IMR-90 (cell line): Measurements from ENCODE around the gene FGF2. TPM values are rescaled to one million over a fixed set of nuclear protein-coding genes. Genes with fewer than 3 reads are reported as not detected.

Source experiments
- ATAC-seq: fragments of 200-7000 bp; cut with Tn5 transposase; 2 replicates; pipeline ENCODE4 v1.9.1; 2020; ENCODE audit warnings: low read depth, mild to moderate bottlenecking, moderate library complexity
- BruUV-seq: library from RNA; stranded (reverse); fragments of 400-500 nt; replicated peaks from 2 replicates; lab custom pipeline; 2021; lab: Mats Ljungman, UMichigan
- CTCF ChIA-PET: fragments of 300-600 bp; formaldehyde crosslinking; extraction: SDS; loops from one replicate; lab custom pipeline; 2021; ENCODE audit warnings: antibody characterized with exemption; lab: Yijun Ruan, JAX
- POLR2A ChIA-PET: fragments of 300-600 bp; sonication (Branson Sonifier 250); formaldehyde crosslinking; loops from one replicate; lab custom pipeline; 2022; ENCODE audit warnings: antibody characterized with exemption; ENCODE audit not compliant: unreplicated experiment; lab: Charles Lee
- DNase-seq: peaks from one replicate; pipeline ENCODE4 v3.0.0; 2013
- H2AFZ ChIP-seq: replicated peaks from 2 replicates; pipeline ENCODE3; 2013; ENCODE audit warnings: low read length, mild to moderate bottlenecking; ENCODE audit not compliant: poor library complexity
- H2AK5ac ChIP-seq: 2 replicates; pipeline ENCODE4 v1.6.1; 2013; ENCODE audit warnings: low read depth, low read length, inconsistent platforms
- H2AK9ac ChIP-seq: replicated peaks from 2 replicates; pipeline ENCODE3; 2013; ENCODE audit warnings: mild to moderate bottlenecking, low read depth, low read length, moderate library complexity; ENCODE audit not compliant: poor library complexity
- H2BK120ac ChIP-seq: 2 replicates; pipeline ENCODE4 v1.6.1; 2013; ENCODE audit warnings: low read depth, low read length, inconsistent platforms
- H2BK15ac ChIP-seq: 3 replicates; pipeline ENCODE4 v1.6.1; 2013; ENCODE audit warnings: low read depth, low read length, inconsistent platforms
- H2BK20ac ChIP-seq: 2 replicates; pipeline ENCODE4 v1.6.1; 2013; ENCODE audit warnings: low read depth, mild to moderate bottlenecking, inconsistent platforms, low read length, moderate library complexity
- H2BK5ac ChIP-seq: 2 replicates; pipeline ENCODE4 v1.6.1; 2013; ENCODE audit warnings: mild to moderate bottlenecking, low read depth, low read length, inconsistent platforms; ENCODE audit not compliant: poor library complexity, severe bottlenecking
- H3K14ac ChIP-seq: replicated peaks from 2 replicates; pipeline ENCODE4 v1.6.1; 2013; ENCODE audit warnings: low read depth, low read length, inconsistent platforms
- H3K18ac ChIP-seq: 2 replicates; pipeline ENCODE4 v1.6.1; 2013; ENCODE audit warnings: low read depth, low read length, control low read depth
- H3K23ac ChIP-seq: 2 replicates; pipeline ENCODE4 v1.6.1; 2013; ENCODE audit warnings: low read depth, low read length, inconsistent platforms
- H3K27ac ChIP-seq: 2 replicates; pipeline ENCODE4 v1.5.1; 2013; ENCODE audit warnings: mild to moderate bottlenecking, control low read depth, low read length; ENCODE audit not compliant: insufficient read depth
- H3K27me3 ChIP-seq: 2 replicates; pipeline ENCODE4 v1.6.1; 2013; ENCODE audit warnings: low read length; ENCODE audit not compliant: control insufficient read depth, insufficient read depth
- H3K36me3 ChIP-seq: 2 replicates; pipeline ENCODE4 v1.6.1; 2013; ENCODE audit warnings: low read length, mixed read lengths; ENCODE audit not compliant: control insufficient read depth, insufficient read depth
- H3K4ac ChIP-seq: 2 replicates; pipeline ENCODE4 v1.6.1; 2013; ENCODE audit warnings: low read depth, low read length, inconsistent platforms
- H3K4me1 ChIP-seq: 2 replicates; pipeline ENCODE4 v1.6.1; 2013; ENCODE audit warnings: low read length, mixed read lengths; ENCODE audit not compliant: control insufficient read depth, insufficient read depth
- H3K4me2 ChIP-seq: 2 replicates; pipeline ENCODE4 v1.6.1; 2013; ENCODE audit warnings: low read depth, mild to moderate bottlenecking, control low read depth, low read length, moderate library complexity
- H3K4me3 ChIP-seq: 2 replicates; pipeline ENCODE4 v1.5.1; 2013; ENCODE audit warnings: low read depth, mild to moderate bottlenecking, control low read depth, low read length, moderate library complexity; ENCODE audit not compliant: insufficient read depth
- H3K56ac ChIP-seq: 2 replicates; pipeline ENCODE4 v1.6.1; 2013; ENCODE audit warnings: low read length, inconsistent platforms; ENCODE audit not compliant: insufficient read depth; ENCODE audit errors: extremely low read depth
- H3K79me1 ChIP-seq, 2 experiments: 2 replicates each; pipeline ENCODE4 v1.6.1; 2013; ENCODE audit warnings: low read length in 2 of 2, inconsistent platforms in 1 of 2, low read depth in 1 of 2
- H3K9ac ChIP-seq: 2 replicates; pipeline ENCODE4 v1.6.1; 2013; ENCODE audit warnings: low read depth, low read length, control low read depth
- H3K9me1 ChIP-seq: 2 replicates; pipeline ENCODE4 v1.6.1; 2013; ENCODE audit warnings: low read length, inconsistent platforms; ENCODE audit not compliant: insufficient read depth
- H3K9me3 ChIP-seq: 2 replicates; pipeline ENCODE4 v1.6.1; 2013; ENCODE audit warnings: low read length; ENCODE audit not compliant: control insufficient read depth, insufficient read depth
- H4K20me1 ChIP-seq: 2 replicates; pipeline ENCODE4 v1.6.1; 2013; ENCODE audit warnings: low read length, inconsistent platforms; ENCODE audit not compliant: insufficient read depth
- H4K5ac ChIP-seq: 2 replicates; pipeline ENCODE4 v1.6.1; 2013; ENCODE audit warnings: mild to moderate bottlenecking, low read depth, low read length, control low read depth
- H4K8ac ChIP-seq, 2 experiments: 2 replicates each; pipeline ENCODE4 v1.6.1; 2013; ENCODE audit warnings: low read depth in 2 of 2, low read length in 2 of 2, control low read depth in 1 of 2, inconsistent platforms in 1 of 2
- H4K91ac ChIP-seq: 2 replicates; pipeline ENCODE4 v1.6.1; 2013; ENCODE audit warnings: low read depth, low read length, inconsistent platforms; ENCODE audit not compliant: insufficient read depth
- BHLHE40 ChIP-seq: fragments of 150-350 bp; IDR thresholded peaks from 2 replicates; pipeline ENCODE4 v1.6.1; 2016; ENCODE audit warnings: mild to moderate bottlenecking, low read depth, low read length
- CEBPB ChIP-seq: IDR thresholded peaks from 2 replicates; pipeline ENCODE4 v1.6.1; 2012; ENCODE audit warnings: low read depth, low read length, improper control_type of control experiment
- CHD1 ChIP-seq: IDR thresholded peaks from 2 replicates; pipeline ENCODE4 v1.6.1; 2012; ENCODE audit warnings: low read depth, low read length, improper control_type of control experiment
- CTCF ChIP-seq: conservative IDR thresholded peaks from 2 replicates; pipeline ENCODE4 v1.5.1; 2012; ENCODE audit warnings: mild to moderate bottlenecking, low read depth, low read length, improper control_type of control experiment
- ELK1 ChIP-seq: fragments of 150-350 bp; IDR thresholded peaks from 2 replicates; pipeline ENCODE4 v1.6.1; 2016; ENCODE audit warnings: low read depth, mild to moderate bottlenecking, low read length, moderate library complexity, borderline replicate concordance
- FOS ChIP-seq: fragments of 150-350 bp; IDR thresholded peaks from 2 replicates; pipeline ENCODE4 v1.6.1; 2016; ENCODE audit warnings: low read depth, low read length
- MAFK ChIP-seq: IDR thresholded peaks from 2 replicates; pipeline ENCODE4 v1.6.1; 2012; ENCODE audit warnings: low read depth, low read length, improper control_type of control experiment
- MAZ ChIP-seq: IDR thresholded peaks from 2 replicates; pipeline ENCODE4 v1.6.1; 2012; ENCODE audit warnings: low read depth, mild to moderate bottlenecking, low read length, improper control_type of control experiment, moderate library complexity, borderline replicate concordance
- MXI1 ChIP-seq: IDR thresholded peaks from 2 replicates; pipeline ENCODE4 v1.6.1; 2012; ENCODE audit warnings: low read depth, mild to moderate bottlenecking, low read length, moderate library complexity, borderline replicate concordance
- NFE2L2 ChIP-seq: fragments of 150-350 bp; IDR thresholded peaks from 2 replicates; pipeline ENCODE4 v1.6.1; 2016; ENCODE audit warnings: low read depth, mild to moderate bottlenecking, low read length
- POLR2A ChIP-seq: IDR thresholded peaks from 2 replicates; pipeline ENCODE4 v1.6.1; 2012; ENCODE audit warnings: mild to moderate bottlenecking, low read depth, low read length
- RAD21 ChIP-seq: IDR thresholded peaks from 2 replicates; pipeline ENCODE4 v1.6.1; 2012; ENCODE audit warnings: low read length, improper control_type of control experiment
- RCOR1 ChIP-seq: IDR thresholded peaks from 2 replicates; pipeline ENCODE4 v1.6.1; 2012; ENCODE audit warnings: mild to moderate bottlenecking, low read length, improper control_type of control experiment; ENCODE audit not compliant: insufficient replicate concordance
- RFX5 ChIP-seq: IDR thresholded peaks from 2 replicates; pipeline ENCODE4 v1.8.0; 2012; ENCODE audit warnings: low read depth, mild to moderate bottlenecking, low read length, moderate library complexity
- SMC3 ChIP-seq: fragments of 150-350 bp; IDR thresholded peaks from 2 replicates; pipeline ENCODE4 v1.6.1; 2016; ENCODE audit warnings: low read depth, mild to moderate bottlenecking, antibody characterized with exemption, low read length, moderate library complexity
- USF2 ChIP-seq: fragments of 150-350 bp; IDR thresholded peaks from 2 replicates; pipeline ENCODE4 v1.6.1; 2017; ENCODE audit warnings: mild to moderate bottlenecking, antibody characterized with exemption, low read length, low read depth
- WGBS, 2 experiments: methylation state at CpG; one replicate each; pipeline versions ENCODE4 v1.1.5 to v1.1.7; 2013; ENCODE audit warnings: missing lambda C conversion rate in 2 of 2; ENCODE audit not compliant: insufficient read length in 1 of 2; ENCODE audit errors: extremely low coverage in 2 of 2; 5-methylcytosine and 5-hydroxymethylcytosine counted together
- dilution Hi-C: fragments of 300-500 bp; cut with HindIII; formaldehyde crosslinking; loops from one replicate; pipeline ENCODE4 v1.14.3; 2018; ENCODE audit warnings: low sequenced_read_pairs; ENCODE audit not compliant: unreplicated experiment
- in situ Hi-C: fragments of 300-500 bp; cut with MboI; formaldehyde crosslinking; loops from 3 replicates; pipeline ENCODE4 v1.14.3; 2019; ENCODE audit warnings: low sequenced_read_pairs, inconsistent platforms, mixed read lengths
- intact Hi-C: fragments of 100-400 bp; cut with micrococcal nuclease; formaldehyde crosslinking; loops from 2 replicates; pipeline ENCODE4 v1.10.0; 2022
- polyA plus RNA-seq, 3 experiments: library from polyadenylated mRNA; depleted of rRNA; stranded (reverse); fragments of >200 nt; gene quantifications; 2 replicates each; pipeline ENCODE4 v1.2.3, GENCODE V29; 2012; ENCODE audit warnings: low replicate concordance in 1 of 3
- total RNA-seq: library from RNA; depleted of rRNA; stranded (reverse); fragments of >200 nt; gene quantifications from 2 replicates; pipeline ENCODE4 v1.2.3, GENCODE V29; 2012

FGF2 gene
- total and polyA plus RNA-seq, 2 of the 4 experiments (the other 2 are of a cell fraction) = 12.9 to 27.1 TPM

- Histone ChIP-seq H3K9me1 (peaks cover 7% of the 10 kb centered on the region), H3K4me3 (no peak overlapping the region), H4K20me1 (peaks cover 2% of the 10 kb centered on the region; the same call in 1 of the 2 replicates), H2BK20ac (peak overlapping the region; percentile 83), H3K23ac (peak overlapping the region; percentile 90), H4K91ac (peak overlapping the region; percentile 96), H3K79me1 (peaks cover 17 to 42% of the 10 kb centered on the region in 2 experiments), H2AK9ac (no peak overlapping the region), H3K27ac (peak overlapping the region; percentile 73), H2BK15ac (peak overlapping the region; percentile 24), H2BK120ac (peak overlapping the region; percentile 97), H3K36me3 (peaks cover 2% of the 10 kb centered on the region; the same call in 1 of the 2 replicates), H3K4me1 (peaks cover 10% of the 10 kb centered on the region), H3K4me2 (peak overlapping the region; percentile 10; the same call in 1 of the 2 replicates), H3K9me3 (peaks cover under 1% of the 10 kb centered on the region), H3K18ac (peak overlapping the region; percentile 93), H2AFZ (no peak overlapping the region), H4K5ac (peak overlapping the region; percentile 65; the same call in 1 of the 2 replicates), H3K9ac (peak overlapping the region; percentile 3; the same call in 1 of the 2 replicates), H2AK5ac (peak overlapping the region; percentile 59), H3K56ac (peak overlapping the region; percentile 79; the same call in 1 of the 2 replicates), H2BK5ac (peak overlapping the region; percentile 91), H3K14ac (peak overlapping the region; percentile 96), H4K8ac (peak overlapping the region; percentile 10 to 45), H3K4ac (peak overlapping the region; percentile 90), H3K27me3 (no peaks in the 10 kb centered on the region)
- in situ Hi-C loops = no loop called here
- DNase-seq (no peak), ATAC-seq (no peak)
- no CpG with 5 or more reads among the region's 1 CpG for WGBS, 2 experiments
- BruUV-seq = no TSS peak
- dilution Hi-C loops = no loop called here
- ChIA-PET CTCF (interaction anchor here (1.3 to 1.4 kb wide), 2 partner anchors 12 to 42 kb away, joined by 3 to 5 read pairs; no protein-coding TSS in a partner anchor), POLR2A (no interaction called here)
- TF ChIP-seq USF2 = no peak
- no peak for TF ChIP-seq CHD1
- TF ChIP-seq CEBPB = no peak
- TF ChIP-seq SMC3 = no peak
- TF ChIP-seq FOS = no peak
- no peak for TF ChIP-seq RFX5
- no peak for TF ChIP-seq POLR2A
- no peak for TF ChIP-seq RAD21
- TF ChIP-seq MAZ = no peak
- TF ChIP-seq RCOR1 = no peak
- no peak for TF ChIP-seq BHLHE40
- TF ChIP-seq CTCF = no peak
- no peak for TF ChIP-seq NFE2L2
- no peak for TF ChIP-seq MAFK
- TF ChIP-seq MXI1 = no peak
- no peak for TF ChIP-seq ELK1
- intact Hi-C loops = loop anchor here (5.0 kb wide), 1 partner anchor 41 kb away; no protein-coding TSS in a partner anchor
These were observed 46.5 kb downstream of the FGF2 start for GRCh38 chr4:122873146-122873545.
